Endodermal cell (in vitro differentiated cells): ENCODE data around the gene KREMEN1. TPM values are rescaled to one million over a fixed set of nuclear protein-coding genes. Genes with fewer than 3 reads are reported as not detected.

Experiments
- DNase-seq: peaks from one replicate; pipeline ENCODE4 v3.0.0-alpha.2; 2017
- H3K27ac ChIP-seq: 2 replicates; pipeline ENCODE4 v1.5.1; 2013; ENCODE audit warnings: mild to moderate bottlenecking, low read depth, low read length, moderate library complexity
- H3K27me3 ChIP-seq: 2 replicates; pipeline ENCODE4 v1.6.1; 2013; ENCODE audit warnings: mild to moderate bottlenecking, low read length, moderate library complexity; ENCODE audit not compliant: insufficient read depth, control insufficient read depth, poor library complexity, severe bottlenecking
- H3K36me3 ChIP-seq: 2 replicates; pipeline ENCODE4 v1.7.0; 2013; ENCODE audit warnings: mild to moderate bottlenecking, low read length, moderate library complexity; ENCODE audit not compliant: control insufficient read depth, insufficient read depth
- H3K4me1 ChIP-seq: one replicate; pipeline ENCODE4 v1.7.0; 2013; ENCODE audit warnings: low read length; ENCODE audit not compliant: control insufficient read depth, insufficient read depth
- H3K4me3 ChIP-seq: 2 replicates; pipeline ENCODE4 v1.5.1; 2013; ENCODE audit warnings: mild to moderate bottlenecking, low read length, moderate library complexity
- H3K9ac ChIP-seq: 2 replicates; pipeline ENCODE4 v1.6.1; 2013; ENCODE audit warnings: mild to moderate bottlenecking, low read length, moderate library complexity; ENCODE audit not compliant: poor library complexity, severe bottlenecking; ENCODE audit errors: extremely low read depth
- H3K9me3 ChIP-seq: 2 replicates; pipeline ENCODE4 v1.6.1; 2013; ENCODE audit warnings: mild to moderate bottlenecking, low read length, moderate library complexity; ENCODE audit not compliant: control insufficient read depth
- H3K27ac Mint-ChIP-seq: 2 replicates; pipeline ENCODE4 v1.8.0; 2020; ENCODE audit warnings: mixed read lengths
- H3K27me3 Mint-ChIP-seq: 2 replicates; pipeline ENCODE4 v1.8.0; 2021; ENCODE audit warnings: mild to moderate bottlenecking, mixed read lengths; ENCODE audit not compliant: insufficient read depth
- H3K36me3 Mint-ChIP-seq: 2 replicates; pipeline ENCODE4 v1.8.0; 2020; ENCODE audit warnings: low read depth, mixed read lengths
- H3K4me1 Mint-ChIP-seq: 2 replicates; pipeline ENCODE4 v1.8.0; 2020; ENCODE audit warnings: mixed read lengths
- H3K4me3 Mint-ChIP-seq: 2 replicates; pipeline ENCODE4 v1.8.0; 2020; ENCODE audit warnings: mild to moderate bottlenecking, moderate library complexity, mixed read lengths
- H3K9me3 Mint-ChIP-seq: 2 replicates; pipeline ENCODE4 v1.8.0; 2020; ENCODE audit warnings: mild to moderate bottlenecking, mixed read lengths
- CTCF ChIP-seq: fragments of 200-600 bp; sonication (generic); conservative IDR thresholded peaks from 2 replicates; pipeline ENCODE4 v1.5.0; 2021; ENCODE audit warnings: antibody characterized with exemption, mild to moderate bottlenecking
- WGBS, 2 experiments: methylation state at CpG; one replicate each; pipeline versions ENCODE4 v1.1.5 to v1.1.7; 2013; ENCODE audit warnings: missing lambda C conversion rate in 2 of 2, mixed read lengths in 1 of 2; ENCODE audit not compliant: insufficient coverage in 1 of 2, insufficient read length in 1 of 2; 5-methylcytosine and 5-hydroxymethylcytosine counted together
- total RNA-seq, 2 donors: library from RNA; stranded (reverse); fragmentation: NEBNext Ultra II Directional in 1 of 2; extraction: Animal tissue kit (Norgen Biotek cat#: 25700) in 1 of 2; gene quantifications; 2 replicates in 1 of 2; 3 replicates in 1 of 2; pipeline ENCODE4 v1.2.1, GENCODE V29; 2021

The KREMEN1 gene
- total RNA-seq, 2 donors from 2014 or later: 6.2 to 7.5 TPM

GRCh38 chr22:29060931-29061330 is 11.9 kb upstream of the KREMEN1 start:
- Mint-ChIP-seq H3K27ac (no peak overlapping the region), H3K36me3 (no peaks in the 10 kb centered on the region), H3K4me1 (peaks cover 26% of the 10 kb centered on the region), H3K27me3 (no peaks in the 10 kb centered on the region), H3K4me3 (no peak overlapping the region), H3K9me3 (no peaks in the 10 kb centered on the region)
- Histone ChIP-seq H3K9ac (no peak overlapping the region), H3K27ac (no peak overlapping the region), H3K4me3 (no peak overlapping the region), H3K27me3 (no peaks in the 10 kb centered on the region), H3K4me1 (peaks cover 10% of the 10 kb centered on the region), H3K9me3 (no peaks in the 10 kb centered on the region), H3K36me3 (no peaks in the 10 kb centered on the region)
- no peak for DNase-seq
- TF ChIP-seq CTCF: no peak
- WGBS, 2 experiments: 86 to 96% methylated on average over 5 to 7 of the region's 7 CpGs

GRCh38 chr22:29061773-29062172 is 11.1 kb upstream of the KREMEN1 start, which contains the start of gene C22orf31:
C22orf31 (minus strand) TSS chr22:29061831; CDS start chr22:29061792, 39 bp downstream.
- no peaks in the 10 kb centered on the region for H3K27me3 Mint-ChIP-seq

GRCh38 chr22:29062286-29062821 is 10.5 kb upstream of the KREMEN1 start:
- Histone ChIP-seq H3K36me3 (no peaks in the 10 kb centered on the region), H3K27ac (no peak overlapping the region), H3K4me1 (peaks cover 10% of the 10 kb centered on the region), H3K9me3 (no peaks in the 10 kb centered on the region), H3K27me3 (no peaks in the 10 kb centered on the region), H3K9ac (no peak overlapping the region), H3K4me3 (no peak overlapping the region)
- Mint-ChIP-seq H3K27ac (no peak overlapping the region), H3K4me1 (peaks cover 26% of the 10 kb centered on the region), H3K27me3 (no peaks in the 10 kb centered on the region), H3K36me3 (no peaks in the 10 kb centered on the region), H3K9me3 (no peaks in the 10 kb centered on the region), H3K4me3 (no peak overlapping the region)
- no peak for TF ChIP-seq CTCF
- 65 to 71% methylated on average over 6 to 8 of the region's 8 CpGs for WGBS, 2 experiments
- peak; percentile 80 for DNase-seq

More at GRCh38 chr22:29061773-29062172, 11.1 kb upstream of the KREMEN1 start, which contains the start of gene C22orf31:
- WGBS, 2 experiments: 84 to 100% methylated on average over 1 of the region's 2 CpGs
- H3K9me3 Mint-ChIP-seq: no peaks in the 10 kb centered on the region
- no peak for DNase-seq
- H3K27ac Mint-ChIP-seq: no peak within 1 kb of the TSS
- Histone ChIP-seq H3K4me3 (no peak within 1 kb of the TSS), H3K9ac (no peak within 1 kb of the TSS), H3K27ac (no peak within 1 kb of the TSS), H3K36me3 (no peaks in the 10 kb centered on the region), H3K4me1 (peaks cover 10% of the 10 kb centered on the region), H3K9me3 (no peaks in the 10 kb centered on the region), H3K27me3 (no peaks in the 10 kb centered on the region)
- no peak for TF ChIP-seq CTCF
- no peak within 1 kb of the TSS for H3K4me3 Mint-ChIP-seq
- peaks cover 26% of the 10 kb centered on the region for H3K4me1 Mint-ChIP-seq
- no peaks in the 10 kb centered on the region for H3K36me3 Mint-ChIP-seq
